ENCODE data around the gene INSYN2B. TPM values are rescaled to one million over a fixed set of nuclear protein-coding genes. Genes with fewer than 3 reads are reported as not detected.

INSYN2B gene
- total RNA-seq, 1 experiment from 2014 or later, result not detected

MicroRNA genes within 50 kb of the gene (microRNA counts, 767-probe panel; counts per million panel counts)
- microRNA hsa-miR-378e, result 16,078 counts per million, percentile 27 among the panel's probes with 10 or more counts

Small RNA genes within 50 kb of the gene (microRNA-seq; reads per million reads assigned to microRNA genes)
- not detected for gene MIR378E (ENCODE audit: borderline number of aligned reads)

Other genes starting within 250 kb of the INSYN2B start
- gene FOXI1, start 125.4 kb upstream of the INSYN2B start, total RNA-seq (2021; ENCODE audit: unreplicated experiment), result not detected